H9 (cell line): Measurements from ENCODE around the gene EDARADD. TPM values are rescaled to one million over a fixed set of nuclear protein-coding genes. Genes with fewer than 3 reads are reported as not detected.

Experiments used
- DNase-seq: peaks from one replicate; pipeline ENCODE4 v3.0.0-alpha.2; 2017
- H2AFZ ChIP-seq: one replicate; pipeline ENCODE4 v1.6.1; 2013; ENCODE audit warnings: mild to moderate bottlenecking, low read length, control low read depth, moderate library complexity
- H2AK5ac ChIP-seq: 2 replicates; pipeline ENCODE4 v1.6.1; 2013; ENCODE audit warnings: low read length, control low read depth, mixed read lengths; ENCODE audit not compliant: insufficient read length
- H2BK120ac ChIP-seq: one replicate; pipeline ENCODE4 v1.6.1; 2013; ENCODE audit warnings: low read depth, mild to moderate bottlenecking, low read length, control low read depth, inconsistent platforms; ENCODE audit not compliant: poor library complexity, severe bottlenecking
- H2BK12ac ChIP-seq: 2 replicates; pipeline ENCODE4 v1.6.1; 2013; ENCODE audit warnings: low read length, control low read depth, mixed read lengths, low read depth; ENCODE audit not compliant: insufficient read length
- H2BK15ac ChIP-seq: 2 replicates; pipeline ENCODE4 v1.6.1; 2013; ENCODE audit warnings: low read depth, low read length, control low read depth
- H2BK20ac ChIP-seq: one replicate; pipeline ENCODE4 v1.6.1; 2013; ENCODE audit warnings: low read depth, mild to moderate bottlenecking, low read length, control low read depth, inconsistent platforms; ENCODE audit not compliant: poor library complexity, severe bottlenecking
- H2BK5ac ChIP-seq: 2 replicates; pipeline ENCODE4 v1.6.1; 2013; ENCODE audit warnings: low read length, control low read depth, mixed read lengths; ENCODE audit not compliant: insufficient read length
- H3K14ac ChIP-seq: 2 replicates; pipeline ENCODE4 v1.6.1; 2013; ENCODE audit warnings: low read length, control low read depth; ENCODE audit not compliant: insufficient read depth
- H3K18ac ChIP-seq: 2 replicates; pipeline ENCODE4 v1.6.1; 2013; ENCODE audit warnings: low read depth, mild to moderate bottlenecking, mixed read lengths, low read length, control low read depth; ENCODE audit not compliant: insufficient read length
- H3K23ac ChIP-seq: 2 replicates; pipeline ENCODE4 v1.6.1; 2013; ENCODE audit warnings: low read length, control low read depth, mixed read lengths, low read depth; ENCODE audit not compliant: insufficient read length
- H3K23me2 ChIP-seq: 2 replicates; pipeline ENCODE4 v1.6.1; 2013; ENCODE audit warnings: low read depth, mild to moderate bottlenecking, mixed read lengths, low read length, control low read depth; ENCODE audit not compliant: insufficient read length, poor library complexity, severe bottlenecking
- H3K27ac ChIP-seq: 2 replicates; pipeline ENCODE4 v1.5.1; 2013; ENCODE audit warnings: low read length, control low read depth, mixed read lengths, low read depth; ENCODE audit not compliant: insufficient read length
- H3K27me3 ChIP-seq: 2 replicates; pipeline ENCODE4 v1.6.1; 2013; ENCODE audit warnings: low read length, control low read depth, inconsistent platforms; ENCODE audit not compliant: insufficient read depth
- H3K4ac ChIP-seq: 2 replicates; pipeline ENCODE4 v1.6.1; 2013; ENCODE audit warnings: low read depth, mild to moderate bottlenecking, control low read depth, inconsistent platforms, low read length, moderate library complexity
- H3K4me1 ChIP-seq: 2 replicates; pipeline ENCODE4 v1.6.1; 2013; ENCODE audit warnings: low read length, control low read depth, inconsistent platforms; ENCODE audit not compliant: insufficient read depth
- H3K4me2 ChIP-seq: 2 replicates; pipeline ENCODE4 v1.6.1; 2013; ENCODE audit warnings: low read length, control low read depth, mixed read lengths; ENCODE audit not compliant: insufficient read length, insufficient read depth
- H3K56ac ChIP-seq: 2 replicates; pipeline ENCODE4 v1.6.1; 2013; ENCODE audit warnings: low read depth, mild to moderate bottlenecking, mixed read lengths, low read length, control low read depth; ENCODE audit not compliant: insufficient read length
- H3K79me1 ChIP-seq: 2 replicates; pipeline ENCODE4 v1.6.1; 2013; ENCODE audit warnings: low read depth, mild to moderate bottlenecking, moderate library complexity, low read length, control low read depth, inconsistent platforms; ENCODE audit not compliant: insufficient read depth, poor library complexity, severe bottlenecking
- H3K79me2 ChIP-seq: 2 replicates; pipeline ENCODE4 v1.6.1; 2013; ENCODE audit warnings: low read length, control low read depth, inconsistent platforms; ENCODE audit not compliant: insufficient read depth
- H3K9ac ChIP-seq: 2 replicates; pipeline ENCODE4 v1.6.1; 2013; ENCODE audit warnings: low read length, control low read depth, mixed read lengths; ENCODE audit not compliant: insufficient read length; ENCODE audit errors: extremely low read depth
- H3K9me3 ChIP-seq: one replicate; pipeline ENCODE4 v1.6.1; 2013; ENCODE audit warnings: low read depth, low read length, inconsistent platforms; ENCODE audit not compliant: control insufficient read depth
- H3T11ph ChIP-seq: one replicate; pipeline ENCODE4 v1.6.1; 2013; ENCODE audit warnings: mild to moderate bottlenecking, low read length, control low read depth, inconsistent platforms
- H4K20me1 ChIP-seq: one replicate; pipeline ENCODE4 v1.6.1; 2013; ENCODE audit not compliant: control insufficient read depth, insufficient read length, insufficient read depth
- H4K5ac ChIP-seq: 2 replicates; pipeline ENCODE4 v1.6.1; 2013; ENCODE audit warnings: low read depth, mild to moderate bottlenecking, mixed read lengths, low read length, control low read depth; ENCODE audit not compliant: insufficient read length
- H4K8ac ChIP-seq: replicated peaks from 2 replicates; pipeline ENCODE4 v1.6.1; 2013; ENCODE audit warnings: low read length, control low read depth, mixed read lengths, low read depth; ENCODE audit not compliant: insufficient read length
- H4K91ac ChIP-seq: 2 replicates; pipeline ENCODE4 v1.6.1; 2013; ENCODE audit warnings: low read depth, mild to moderate bottlenecking, moderate library complexity, mixed read lengths, low read length, control low read depth; ENCODE audit not compliant: insufficient read length
- H3K27ac Mint-ChIP-seq, 3 experiments: 2 replicates in 2 of 3; 3 replicates in 1 of 3; pipeline ENCODE4 v1.8.0; 2020 to 2021; ENCODE audit warnings: mixed read lengths in 3 of 3, mild to moderate bottlenecking in 1 of 3, moderate library complexity in 1 of 3
- H3K27me3 Mint-ChIP-seq: 2 replicates; pipeline ENCODE4 v1.8.0; 2021; ENCODE audit warnings: low read depth, mild to moderate bottlenecking, moderate library complexity, mixed read lengths
- H3K36me3 Mint-ChIP-seq, 3 experiments: 2 replicates in 2 of 3; 3 replicates in 1 of 3; pipeline ENCODE4 v1.8.0; 2020 to 2021; ENCODE audit warnings: low read depth in 3 of 3, mixed read lengths in 3 of 3; ENCODE audit not compliant: insufficient read depth in 1 of 3
- H3K4me1 Mint-ChIP-seq, 2 experiments: 2 replicates each; pipeline ENCODE4 v1.8.0; 2020; ENCODE audit warnings: mixed read lengths in 2 of 2
- H3K4me3 Mint-ChIP-seq, 2 experiments: 2 replicates in 1 of 2; 3 replicates in 1 of 2; pipeline ENCODE4 v1.8.0; 2020 to 2021; ENCODE audit warnings: mild to moderate bottlenecking in 2 of 2, mixed read lengths in 2 of 2, moderate library complexity in 1 of 2
- H3K9me3 Mint-ChIP-seq, 2 experiments: 2 replicates in 1 of 2; 3 replicates in 1 of 2; pipeline ENCODE4 v1.8.0; 2020; ENCODE audit warnings: mild to moderate bottlenecking in 2 of 2, mixed read lengths in 2 of 2, moderate library complexity in 1 of 2
- CTCF ChIP-seq: fragments of 200-600 bp; sonication (generic); conservative IDR thresholded peaks from 3 replicates; pipeline ENCODE4 v1.8.0; 2021; ENCODE audit warnings: antibody characterized with exemption, mild to moderate bottlenecking
- WGBS: extraction: QIAGEN DNeasy Blood & Tissue Kit; methylation state at CpG from one replicate; pipeline ENCODE4 v1.1.7; 2013; ENCODE audit warnings: missing lambda C conversion rate, low lambda C conversion rate, mixed read lengths; ENCODE audit not compliant: insufficient read length; ENCODE audit errors: extremely low coverage; 5-methylcytosine and 5-hydroxymethylcytosine counted together
- total RNA-seq: library from RNA; stranded (reverse); gene quantifications from 2 replicates; pipeline ENCODE4 v1.2.1, GENCODE V29; 2021

The EDARADD gene
- total RNA-seq, 1 experiment from 2014 or later, result 3.8 TPM

GRCh38 chr1:236421022-236421421 is 26.9 kb downstream of the EDARADD start:
- no peak overlapping the region for H3K18ac ChIP-seq
- no peak for DNase-seq
- H3K79me1 ChIP-seq, result no peaks in the 10 kb centered on the region
- Mint-ChIP-seq H3K9me3 (no peaks in the 10 kb centered on the region; a peak in 1 of 5 replicates), H3K4me1 (peaks cover 4 to 8% of the 10 kb centered on the region in 2 experiments; a peak in 3 of 4 replicates), H3K4me3 (no peak overlapping the region), H3K27me3 (no peaks in the 10 kb centered on the region), H3K27ac (no peak overlapping the region), H3K36me3 (peaks cover 0 to 3% (median 0%) of the 10 kb centered on the region in 3 experiments; a peak in 1 of 7 replicates)
- H2BK12ac ChIP-seq, result no peak overlapping the region
- no peaks in the 10 kb centered on the region for H3K27me3 ChIP-seq
- no peak overlapping the region for H3K4ac ChIP-seq
- no peak overlapping the region for H2BK15ac ChIP-seq
- H3K56ac ChIP-seq, result no peak overlapping the region
- no peak overlapping the region for H3K9ac ChIP-seq
- no peaks in the 10 kb centered on the region for H4K20me1 ChIP-seq
- H4K8ac ChIP-seq, result no peak overlapping the region
- WGBS, result no CpG with 5 or more reads among the region's 4 CpGs
- no peak overlapping the region for H3K4me2 ChIP-seq
- no peak overlapping the region for H3T11ph ChIP-seq
- no peak overlapping the region for H3K14ac ChIP-seq
- no peak for TF ChIP-seq CTCF
- H3K23me2 ChIP-seq, result no peaks in the 10 kb centered on the region
- no peak overlapping the region for H2BK5ac ChIP-seq
- no peak overlapping the region for H3K27ac ChIP-seq
- no peak overlapping the region for H2BK20ac ChIP-seq
- no peak overlapping the region for H2BK120ac ChIP-seq
- no peak overlapping the region for H4K5ac ChIP-seq
- no peak overlapping the region for H3K23ac ChIP-seq
- no peak overlapping the region for H4K91ac ChIP-seq
- no peaks in the 10 kb centered on the region for H3K79me2 ChIP-seq
- H2AFZ ChIP-seq, result no peak overlapping the region
- no peaks in the 10 kb centered on the region for H3K9me3 ChIP-seq
- H3K4me1 ChIP-seq, result no peaks in the 10 kb centered on the region; the same call in 1 of the 2 replicates
- no peak overlapping the region for H2AK5ac ChIP-seq
